GM21367 (cell line): ENCODE measurements around the gene TBC1D2B.

Experiments used
- ATAC-seq: cut with Tn5 transposase; IDR thresholded peaks from one replicate; pipeline ENCODE4 v1.9.1; 2021; ENCODE audit not compliant: unreplicated experiment

TBC1D2B gene

GRCh38 chr15:78075490-78076230 is 1.9 kb downstream of the TBC1D2B start:
- ATAC-seq, result no peak

DNA sequence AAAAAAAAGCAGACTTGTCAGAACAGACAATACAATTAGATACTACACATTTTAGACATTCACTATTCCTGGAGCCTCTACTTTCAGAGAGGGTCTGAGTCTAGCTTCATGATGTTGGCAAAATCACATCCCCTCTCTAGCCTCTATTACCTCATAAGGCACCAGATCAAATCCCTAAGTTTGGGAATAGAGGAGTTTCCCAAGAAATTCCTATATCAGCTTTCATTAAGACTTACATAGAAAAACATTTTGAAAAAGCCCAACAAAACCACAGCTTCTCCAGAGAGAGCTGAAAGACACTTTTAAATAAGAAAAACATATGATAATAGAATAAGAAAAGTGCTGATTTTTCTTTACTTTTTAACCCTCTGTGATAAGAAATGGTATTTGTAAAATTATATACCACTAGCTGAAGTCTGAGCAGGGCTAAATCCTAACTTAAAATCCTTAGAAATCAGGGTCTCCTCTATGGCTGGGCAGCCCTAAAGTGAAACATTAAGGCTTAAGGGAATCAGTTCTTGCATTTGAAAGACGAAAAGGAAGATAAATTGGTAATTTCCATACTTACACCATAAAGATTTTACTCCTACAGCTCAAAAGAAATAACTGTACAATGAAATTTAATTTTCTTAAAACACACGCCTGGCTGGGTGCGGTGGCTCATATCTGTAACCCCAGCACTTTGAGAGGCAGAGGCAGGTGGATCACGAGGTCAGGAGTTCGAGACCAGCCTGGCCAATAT is 4.3 kb downstream of the TBC1D2B start:
- no peak for ATAC-seq

GRCh38 chr15:78072080-78072892 is 5.2 kb downstream of the TBC1D2B start:
- ATAC-seq, result no peak

DNA sequence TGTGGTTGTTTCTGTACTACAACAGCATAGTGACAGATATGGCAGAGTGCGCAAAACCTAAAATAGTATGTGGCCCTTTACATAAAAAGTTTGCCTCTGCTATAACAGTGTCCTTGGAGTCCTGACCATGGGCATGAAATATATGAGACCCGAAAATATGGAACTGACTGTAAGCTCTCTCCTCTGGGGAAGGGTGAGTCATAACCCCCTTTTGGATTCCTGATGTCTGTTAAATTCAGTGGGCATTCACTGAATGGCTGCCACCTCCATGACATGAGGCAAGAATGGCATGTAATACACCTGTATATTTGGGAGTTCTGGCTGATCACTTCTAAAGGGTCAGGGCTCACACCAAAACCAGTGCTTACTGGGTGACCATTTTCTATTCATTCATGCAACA is 6.1 kb downstream of the TBC1D2B start:
- no peak for ATAC-seq

DNA sequence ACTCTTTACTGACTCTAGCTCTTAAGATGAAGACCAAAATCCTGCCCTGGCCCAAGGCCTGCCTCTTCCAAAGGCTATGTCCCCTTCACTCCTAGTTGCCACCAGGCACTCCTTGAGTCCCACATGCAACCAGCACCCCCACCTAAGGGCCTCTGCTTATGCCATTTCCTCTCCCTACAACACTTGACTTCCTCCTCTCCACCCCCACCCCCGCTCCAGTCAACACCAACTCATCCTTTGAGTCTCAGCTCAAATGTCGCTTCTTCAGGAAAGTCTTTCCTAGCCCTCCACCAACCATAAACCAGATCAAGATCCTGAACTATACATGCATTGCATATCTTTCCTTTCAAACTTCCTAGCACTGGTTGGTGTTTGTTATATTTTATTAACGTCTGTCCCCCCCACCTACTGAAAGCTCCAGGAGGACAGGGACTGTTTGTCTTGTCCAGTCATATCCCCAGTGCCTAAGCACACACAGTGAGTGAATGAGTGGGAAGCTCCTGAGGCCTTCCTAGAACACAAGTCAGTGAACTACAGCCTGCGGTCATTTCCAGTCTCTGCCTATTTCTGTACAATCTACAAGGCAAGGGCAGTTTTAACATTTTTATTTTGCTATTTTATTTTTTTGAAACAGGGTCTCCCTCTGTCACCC is 7.3 kb downstream of the TBC1D2B start:
- no peak for ATAC-seq

- no peak for ATAC-seq
Observed at GRCh38 chr15:78069462-78070029, 8.0 kb downstream of the TBC1D2B start.

DNA sequence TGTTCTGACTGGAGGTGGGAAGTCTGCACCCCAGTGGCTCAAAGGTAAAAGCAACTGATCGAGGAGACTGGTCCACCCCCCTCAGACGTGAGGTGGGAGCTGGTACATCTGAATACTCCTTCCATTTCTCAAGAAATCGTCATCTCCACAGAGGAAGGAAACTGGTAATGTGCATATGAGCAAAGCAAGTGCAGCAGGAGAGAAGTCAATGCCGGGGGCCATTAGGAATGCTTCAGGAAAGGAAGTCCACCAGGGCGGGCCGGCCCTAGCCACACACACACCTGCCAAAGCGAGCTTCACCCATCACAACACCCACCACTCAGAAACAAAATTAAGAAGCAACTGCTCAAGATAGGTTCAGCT is 8.5 kb downstream of the TBC1D2B start:
- ATAC-seq, result peak; percentile 13

DNA sequence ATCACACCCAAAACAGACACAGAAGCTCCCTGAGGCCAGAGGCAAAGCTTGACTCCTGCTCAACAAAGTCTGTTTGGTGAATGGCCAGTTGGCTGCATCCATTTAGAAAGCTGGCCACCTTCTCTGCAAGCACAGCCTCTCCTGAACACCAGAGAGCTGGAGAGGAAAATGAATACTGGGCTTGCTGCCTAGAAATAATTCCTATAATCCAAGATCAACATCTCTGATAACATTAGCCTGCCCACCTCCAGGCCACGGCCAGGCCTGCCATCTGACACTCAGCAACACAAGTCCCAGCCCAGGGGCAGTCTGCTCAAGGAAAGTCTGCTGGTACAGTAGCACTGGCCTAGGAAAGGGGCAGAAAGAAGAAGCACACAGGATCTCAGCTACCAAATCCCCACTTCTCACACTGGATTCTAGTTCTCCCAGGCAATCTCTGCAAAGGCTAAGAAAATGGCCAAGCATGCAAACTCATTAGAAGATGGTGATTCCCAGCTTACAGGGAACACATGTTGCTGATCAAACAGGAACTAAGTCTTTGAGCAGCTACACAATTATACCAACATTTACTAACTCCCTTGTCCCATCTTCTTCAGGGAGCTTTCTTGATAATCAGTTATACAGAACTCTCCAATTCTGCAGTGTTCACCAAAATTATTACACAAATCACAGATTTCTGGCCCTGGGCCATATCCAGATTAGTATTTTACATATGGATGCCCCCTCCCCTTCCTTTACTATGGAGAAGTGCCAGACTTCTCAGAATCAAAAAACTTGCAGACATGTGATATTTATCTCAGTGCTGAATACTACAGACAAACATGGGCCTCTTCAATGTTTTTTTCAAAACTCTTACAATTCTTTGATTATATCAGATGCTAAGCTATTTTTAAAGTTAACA is 9.9 kb downstream of the TBC1D2B start:
- ATAC-seq, result no peak

GRCh38 chr15:78065973-78066946 is 11.3 kb downstream of the TBC1D2B start:
- peak; percentile 56 for ATAC-seq

DNA sequence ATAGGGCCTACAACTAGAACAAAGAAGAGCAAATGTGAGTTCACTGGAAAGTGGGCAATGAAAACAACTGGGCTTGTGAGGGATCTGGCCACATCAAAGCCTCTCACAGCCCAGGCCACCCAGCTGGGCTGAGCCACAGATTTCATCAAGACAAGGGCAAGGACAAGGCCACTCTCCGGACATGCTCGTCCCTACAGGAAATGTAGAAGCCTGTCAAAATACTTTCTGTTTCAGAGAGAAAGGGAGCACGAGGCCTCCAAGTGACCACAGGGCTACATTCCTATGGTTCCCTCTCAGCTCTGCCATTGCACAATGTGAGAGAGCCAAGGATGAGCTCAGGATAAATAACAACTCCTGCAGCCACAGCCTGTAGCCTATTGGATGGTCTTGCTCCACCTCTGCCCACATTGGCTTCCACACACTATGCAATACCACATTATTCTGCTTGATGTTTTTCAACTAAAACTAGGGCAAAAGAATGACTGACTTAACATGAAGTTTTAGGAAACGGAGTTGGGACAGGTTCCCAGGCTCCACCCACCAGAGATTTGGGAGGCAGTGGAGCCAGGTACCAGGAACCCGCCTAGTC is 12.1 kb downstream of the TBC1D2B start:
- no peak for ATAC-seq

- no peak for ATAC-seq
Observed at GRCh38 chr15:78064544-78064943, 13.0 kb downstream of the TBC1D2B start.

DNA sequence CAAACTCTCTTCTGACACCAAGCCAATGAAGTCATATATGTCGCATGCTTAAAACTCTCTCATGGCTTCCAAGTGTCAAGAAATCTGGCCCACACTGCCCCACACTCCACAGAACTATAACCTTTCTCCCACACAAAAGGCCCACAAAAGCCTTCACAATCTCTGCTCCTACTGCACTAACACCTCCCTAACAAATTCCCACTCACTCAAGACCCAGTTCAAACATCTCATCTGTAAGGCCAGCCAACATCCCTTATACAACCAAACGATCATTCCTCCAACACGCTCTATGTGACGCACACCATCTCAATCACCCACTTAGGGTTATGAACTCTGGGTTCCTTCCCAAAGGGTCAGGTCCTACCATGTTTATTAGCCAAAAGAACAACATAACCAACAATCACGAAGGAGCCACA is 13.5 kb downstream of the TBC1D2B start:
- no peak for ATAC-seq

DNA sequence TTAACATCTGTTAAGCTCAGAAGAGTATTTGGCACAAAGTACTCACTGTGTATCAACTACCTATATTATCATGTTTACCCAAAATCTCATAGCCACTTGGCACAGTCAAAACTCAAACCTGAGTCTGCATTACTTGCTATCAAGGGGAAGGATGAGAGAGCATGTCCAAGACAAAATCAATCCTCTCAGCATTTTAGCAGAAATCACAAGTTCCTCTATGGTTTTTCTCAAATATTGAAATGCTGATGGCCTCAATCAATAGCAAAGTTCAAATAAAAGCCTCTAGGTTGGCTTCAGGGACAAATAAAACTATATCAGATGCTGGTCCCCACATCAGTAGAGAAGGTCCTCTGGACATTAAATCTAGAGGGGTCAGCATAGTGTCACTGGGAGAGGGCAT is 14.3 kb downstream of the TBC1D2B start:
- no peak for ATAC-seq

DNA sequence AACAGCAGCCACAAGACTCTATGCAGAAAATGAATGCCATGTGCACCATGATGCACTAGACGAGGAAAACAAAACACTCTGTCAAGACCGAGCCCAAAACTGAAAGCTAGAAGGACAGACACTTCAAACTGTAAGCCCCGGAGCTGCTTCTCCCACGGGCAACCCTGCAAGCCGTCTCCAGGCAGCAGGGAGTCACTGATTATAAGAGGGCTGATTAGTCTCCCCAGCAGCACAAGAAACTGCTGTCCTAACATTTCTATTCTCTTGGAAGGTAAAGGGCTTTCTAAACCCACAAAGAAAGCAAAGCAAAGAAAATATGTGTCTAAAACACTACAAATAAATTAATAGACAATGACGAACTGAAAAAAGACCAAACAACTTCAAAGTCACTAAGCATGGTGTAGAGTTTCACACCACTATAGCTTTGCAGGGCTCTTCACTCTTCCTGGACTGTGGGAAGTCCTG is 15.5 kb downstream of the TBC1D2B start:
- no peak for ATAC-seq

DNA sequence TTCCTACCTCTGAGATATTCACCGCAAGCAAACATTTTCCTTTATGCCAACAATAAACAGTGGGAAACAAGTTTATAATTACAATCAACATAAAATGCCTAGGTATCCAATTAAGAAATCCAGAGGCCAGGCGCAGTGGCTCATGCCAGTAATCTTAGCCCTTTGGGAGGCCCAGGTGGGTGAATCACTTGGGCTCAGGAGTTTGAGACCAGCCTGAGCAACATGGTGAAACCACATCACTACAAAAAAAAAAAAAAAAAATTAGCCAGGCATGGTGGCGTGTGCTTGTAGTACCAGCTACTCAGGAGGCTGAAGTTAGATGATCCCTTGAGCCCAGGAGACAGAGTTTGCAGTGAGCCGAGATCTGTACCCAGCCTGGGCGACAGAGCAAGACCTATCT is 17.3 kb downstream of the TBC1D2B start:
- ATAC-seq, result no peak

- ATAC-seq, result no peak
Observed at GRCh38 chr15:78059110-78059839, 18.2 kb downstream of the TBC1D2B start.

DNA sequence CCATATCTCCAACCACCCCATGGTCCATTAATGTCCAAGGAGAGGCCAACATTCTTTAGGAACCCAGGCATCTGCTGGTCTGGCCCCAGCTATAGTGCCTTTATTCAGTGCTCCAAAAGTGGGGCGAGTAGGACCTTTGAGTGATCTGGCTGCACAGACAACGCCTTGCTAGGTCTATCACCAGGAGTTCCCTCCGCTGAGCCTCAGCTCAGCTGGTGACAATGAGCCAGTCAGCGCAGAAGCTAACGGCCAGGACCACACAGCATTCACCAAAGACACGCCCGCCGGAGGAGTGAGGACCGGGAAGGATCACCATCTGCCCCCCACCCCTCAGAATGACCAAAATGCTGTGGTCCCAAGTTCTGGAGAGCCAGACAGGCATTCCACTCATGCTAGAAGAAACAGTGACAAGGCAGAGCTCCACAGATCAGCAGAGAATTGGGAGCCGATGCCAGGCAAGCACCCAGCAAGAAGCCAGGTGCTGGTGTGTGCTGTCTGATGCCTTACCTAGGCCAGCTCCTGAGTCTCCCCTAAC is 19.0 kb downstream of the TBC1D2B start:
- ATAC-seq, result no peak
